Activated T-helper 1 cell treated with anti-CD3 and anti-CD28 coated beads, Interleukin-12 subunit alpha, Interleukin-12 subunit beta, Interleukin-2, Interleukin-4 antibody, amounts not matched to agents 30 ng/mL and 10 ng/mL and 1 ng/mL, durations not matched to agents 14 hours and 24 hours and 36 hours (primary cell): ENCODE data around the gene RHO. TPM values are rescaled to one million over a fixed set of nuclear protein-coding genes. Genes with fewer than 3 reads are reported as not detected.
"Not testable (repeated sequence)": the region's sequence is repeated elsewhere in the genome, so short reads cannot be mapped to it uniquely, and the experiment has no call there.

Experiments
- DNase-seq: peaks from one replicate; pipeline ENCODE4 v3.0.0; 2021; ENCODE audit warnings: low spot score
- H3K27ac Mint-ChIP-seq: one replicate; pipeline ENCODE4 v1.8.0; 2021; ENCODE audit warnings: mild to moderate bottlenecking, mixed read lengths
- H3K27me3 Mint-ChIP-seq: one replicate; pipeline ENCODE4 v1.8.0; 2022; ENCODE audit warnings: mild to moderate bottlenecking, moderate library complexity, mixed read lengths; ENCODE audit not compliant: insufficient read depth
- H3K36me3 Mint-ChIP-seq: one replicate; pipeline ENCODE4 v1.8.0; 2021; ENCODE audit warnings: low read depth, mixed read lengths
- H3K4me1 Mint-ChIP-seq: one replicate; pipeline ENCODE4 v1.8.0; 2021; ENCODE audit warnings: low read depth, mixed read lengths
- H3K4me3 Mint-ChIP-seq: one replicate; pipeline ENCODE4 v1.8.0; 2021; ENCODE audit warnings: mild to moderate bottlenecking, moderate library complexity, mixed read lengths
- H3K9me3 Mint-ChIP-seq: one replicate; pipeline ENCODE4 v1.8.0; 2021; ENCODE audit warnings: mixed read lengths
- intact Hi-C: fragments of 100-400 bp; cut with micrococcal nuclease; formaldehyde crosslinking; loops from one replicate; pipeline ENCODE4 v1.15.1; 2024
- total RNA-seq: library from RNA; stranded (reverse); gene quantifications from 2 replicates; pipeline ENCODE4 v1.2.3, GENCODE V29; 2022

The RHO gene
- total RNA-seq, 1 donor from 2014 or later, result not detected

DNA sequence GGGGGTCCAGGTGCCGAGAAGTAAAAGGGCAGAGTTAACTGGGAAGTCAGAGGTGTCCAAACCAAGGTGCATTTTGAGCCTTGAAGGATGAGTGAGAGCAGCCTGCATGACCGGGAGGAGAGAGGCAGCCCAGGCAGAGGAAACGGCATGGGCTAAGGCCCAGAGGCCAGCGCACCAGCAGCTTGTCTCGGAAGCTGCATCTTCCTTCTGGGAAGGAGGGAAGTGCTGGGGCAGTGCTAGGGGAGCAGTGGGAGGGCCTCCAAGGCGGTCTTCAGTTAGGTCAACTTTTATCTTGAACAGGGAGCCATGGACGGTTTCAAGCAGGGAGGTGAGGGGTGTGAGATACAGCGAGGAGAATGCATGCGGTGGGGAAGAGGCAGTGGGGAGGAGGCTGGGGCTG lies 15.6 kb downstream of the RHO start:
- DNase-seq, result no peak
- no peaks in the 10 kb centered on the region for H3K9me3 Mint-ChIP-seq
- H3K27ac Mint-ChIP-seq, result no peak overlapping the region
- no peaks in the 10 kb centered on the region for H3K36me3 Mint-ChIP-seq
- H3K4me1 Mint-ChIP-seq, result no peaks in the 10 kb centered on the region
- H3K4me3 Mint-ChIP-seq, result no peak overlapping the region
- intact Hi-C loops, result no loop called here
- peaks cover 2% of the 10 kb centered on the region for H3K27me3 Mint-ChIP-seq

DNA sequence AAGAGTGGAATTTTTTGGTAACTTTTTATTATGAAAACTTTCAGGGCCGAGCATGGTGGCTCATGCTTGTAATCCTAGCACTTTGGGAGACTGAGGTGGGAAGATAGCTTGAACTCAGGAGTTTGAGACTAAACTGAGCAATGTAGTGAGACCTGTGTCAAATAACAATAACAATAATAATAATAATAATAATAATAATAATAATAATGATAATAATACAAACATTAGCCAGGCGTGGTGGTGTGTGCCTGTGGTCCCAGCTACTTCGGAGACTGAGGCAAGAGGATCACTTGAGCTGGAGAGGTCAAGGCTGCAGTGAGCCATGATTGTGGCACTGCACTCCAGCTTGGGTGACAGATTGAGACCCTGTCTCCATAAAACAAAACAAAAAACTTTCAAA lies 17.5 kb downstream of the RHO start:
- H3K4me3 Mint-ChIP-seq, H3K36me3 Mint-ChIP-seq, H3K27me3 Mint-ChIP-seq, H3K27ac Mint-ChIP-seq, H3K4me1 Mint-ChIP-seq, DNase-seq, H3K9me3 Mint-ChIP-seq, intact Hi-C loops: not testable (repeated sequence)

DNA sequence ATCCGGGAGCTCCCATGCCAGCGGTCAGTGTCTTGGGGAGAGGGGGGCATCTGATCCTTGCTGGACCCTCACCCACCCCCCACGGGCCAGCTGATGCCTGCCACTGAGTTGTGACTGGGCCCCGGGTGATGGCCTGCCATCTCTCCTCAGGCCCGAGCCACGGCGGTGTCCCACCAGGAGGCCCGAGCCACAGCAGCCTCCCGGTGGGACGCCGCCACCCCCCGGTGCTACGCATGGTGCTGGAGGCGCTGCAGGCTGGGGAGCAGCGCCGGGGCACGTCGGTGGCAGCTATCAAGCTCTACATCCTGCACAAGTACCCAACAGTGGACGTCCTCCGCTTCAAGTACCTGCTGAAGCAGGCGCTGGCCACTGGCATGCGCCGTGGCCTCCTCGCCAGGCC lies 18.8 kb downstream of the RHO start:
- Mint-ChIP-seq H3K4me3 (no peak overlapping the region), H3K36me3 (no peaks in the 10 kb centered on the region), H3K9me3 (no peaks in the 10 kb centered on the region), H3K4me1 (no peaks in the 10 kb centered on the region), H3K27me3 (no peaks in the 10 kb centered on the region), H3K27ac (no peak overlapping the region)
- intact Hi-C loops, result no loop called here
- DNase-seq, result no peak

DNA sequence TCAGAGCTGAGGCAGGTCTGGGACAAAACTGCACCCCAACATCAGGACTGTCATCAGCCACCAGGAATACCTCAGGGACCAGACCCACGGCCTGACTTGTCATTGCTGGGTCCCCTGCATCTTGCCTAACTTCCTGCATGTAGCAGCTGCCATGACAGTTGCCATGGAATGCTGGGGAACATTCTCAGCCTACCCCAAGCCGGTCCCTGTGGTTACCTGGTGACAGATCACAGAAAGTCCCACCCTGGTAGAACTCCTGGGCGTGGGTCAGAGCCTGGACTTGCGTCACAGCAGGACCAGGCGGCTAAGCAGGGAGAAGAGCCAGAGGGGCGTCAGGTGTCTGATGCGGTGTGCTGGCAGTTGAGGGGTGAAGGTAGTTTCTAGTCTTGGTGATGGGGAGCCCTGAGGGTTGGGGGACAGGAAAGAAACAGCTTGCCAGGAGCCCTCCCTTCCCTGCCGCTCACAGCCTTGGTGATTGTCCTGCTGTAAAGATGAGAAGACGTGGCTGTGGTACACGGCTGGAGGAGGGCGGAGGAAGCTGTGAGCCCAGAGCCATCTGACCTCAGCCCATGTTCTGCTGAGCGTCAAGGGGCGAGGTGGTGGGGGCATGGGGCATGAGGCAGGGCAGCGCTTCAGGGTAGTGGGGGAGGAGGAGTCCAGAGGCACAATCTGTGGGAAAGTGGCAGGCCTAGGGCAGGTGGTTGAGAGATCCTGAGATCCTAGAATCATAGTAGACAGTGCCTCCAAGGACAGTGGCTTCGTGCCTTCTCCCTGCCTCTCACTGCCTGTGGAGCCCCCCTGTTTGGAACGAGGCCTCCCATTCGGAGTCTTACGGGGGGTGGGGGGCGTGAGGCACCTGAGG lies 19.9 kb downstream of the RHO start:
- Mint-ChIP-seq H3K9me3 (no peaks in the 10 kb centered on the region), H3K27ac (no peak overlapping the region), H3K4me1 (no peaks in the 10 kb centered on the region), H3K27me3 (peaks cover 1% of the 10 kb centered on the region), H3K36me3 (no peaks in the 10 kb centered on the region), H3K4me3 (no peak overlapping the region)
- intact Hi-C loops, result no loop called here
- DNase-seq, result no peak

DNA sequence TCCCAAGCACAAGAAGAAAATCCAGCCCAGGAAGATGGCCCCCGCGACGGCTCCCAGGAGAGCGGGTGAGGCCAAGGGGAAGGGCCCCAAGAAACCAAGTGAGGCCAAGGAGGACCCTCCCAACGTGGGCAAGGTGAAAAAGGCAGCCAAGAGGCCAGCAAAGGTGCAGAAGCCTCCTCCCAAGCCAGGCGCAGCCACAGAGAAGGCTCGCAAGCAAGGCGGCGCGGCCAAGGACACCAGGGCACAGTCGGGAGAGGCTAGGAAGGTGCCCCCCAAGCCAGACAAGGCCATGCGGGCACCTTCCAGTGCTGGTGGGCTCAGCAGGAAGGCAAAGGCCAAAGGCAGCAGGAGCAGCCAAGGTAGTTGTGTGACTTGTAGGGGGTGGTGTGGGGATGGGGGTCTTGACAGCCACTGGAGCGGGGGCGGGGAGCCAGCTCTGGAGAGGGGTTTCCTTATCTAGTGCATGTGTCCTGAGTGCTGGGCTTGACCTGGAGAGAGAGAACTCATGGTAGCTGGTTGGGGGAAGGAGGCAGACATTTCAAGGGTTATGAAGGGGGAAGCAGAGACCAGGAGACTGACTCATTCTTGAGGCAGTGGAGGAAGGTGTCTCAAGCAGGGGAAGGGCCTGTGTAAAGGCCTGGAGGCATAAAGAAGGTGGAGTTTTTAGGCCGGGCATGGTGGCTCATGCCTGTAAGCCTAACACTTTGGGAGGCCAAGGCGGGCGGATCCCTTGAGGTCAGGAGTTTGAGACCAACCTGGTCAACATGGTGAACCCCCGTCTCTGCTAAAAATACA lies 20.8 kb downstream of the RHO start:
- no peaks in the 10 kb centered on the region for H3K36me3 Mint-ChIP-seq
- no peak overlapping the region for H3K27ac Mint-ChIP-seq
- intact Hi-C loops, result no loop called here
- H3K4me3 Mint-ChIP-seq, result no peak overlapping the region
- H3K9me3 Mint-ChIP-seq, result no peaks in the 10 kb centered on the region
- no peaks in the 10 kb centered on the region for H3K4me1 Mint-ChIP-seq
- no peak for DNase-seq
- peaks cover 4% of the 10 kb centered on the region for H3K27me3 Mint-ChIP-seq

DNA sequence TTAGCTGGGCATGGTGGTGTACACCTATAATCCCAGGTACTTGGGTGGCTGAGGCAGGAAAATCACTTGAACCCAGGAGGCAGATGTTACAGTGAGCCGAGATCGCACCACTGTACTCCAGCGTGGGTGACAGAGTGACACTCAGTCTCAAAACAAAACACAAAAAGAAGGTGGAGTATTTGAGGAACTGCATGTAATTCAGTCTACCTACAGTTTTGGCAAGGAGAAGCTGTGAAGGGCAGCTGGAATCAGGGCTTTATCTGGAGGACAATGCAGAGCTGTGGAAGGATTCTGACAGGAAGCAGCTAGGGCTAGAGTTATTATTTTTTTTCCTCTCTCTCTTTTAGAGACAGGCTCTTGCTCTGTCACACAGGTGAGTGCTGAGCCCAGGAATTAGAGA lies 21.4 kb downstream of the RHO start:
- Mint-ChIP-seq H3K27me3 (peaks cover 10% of the 10 kb centered on the region), H3K36me3 (no peaks in the 10 kb centered on the region), H3K4me3 (no peak overlapping the region), H3K9me3 (no peaks in the 10 kb centered on the region), H3K4me1 (no peaks in the 10 kb centered on the region), H3K27ac (no peak overlapping the region)
- no peak for DNase-seq
- intact Hi-C loops, result no loop called here

DNA sequence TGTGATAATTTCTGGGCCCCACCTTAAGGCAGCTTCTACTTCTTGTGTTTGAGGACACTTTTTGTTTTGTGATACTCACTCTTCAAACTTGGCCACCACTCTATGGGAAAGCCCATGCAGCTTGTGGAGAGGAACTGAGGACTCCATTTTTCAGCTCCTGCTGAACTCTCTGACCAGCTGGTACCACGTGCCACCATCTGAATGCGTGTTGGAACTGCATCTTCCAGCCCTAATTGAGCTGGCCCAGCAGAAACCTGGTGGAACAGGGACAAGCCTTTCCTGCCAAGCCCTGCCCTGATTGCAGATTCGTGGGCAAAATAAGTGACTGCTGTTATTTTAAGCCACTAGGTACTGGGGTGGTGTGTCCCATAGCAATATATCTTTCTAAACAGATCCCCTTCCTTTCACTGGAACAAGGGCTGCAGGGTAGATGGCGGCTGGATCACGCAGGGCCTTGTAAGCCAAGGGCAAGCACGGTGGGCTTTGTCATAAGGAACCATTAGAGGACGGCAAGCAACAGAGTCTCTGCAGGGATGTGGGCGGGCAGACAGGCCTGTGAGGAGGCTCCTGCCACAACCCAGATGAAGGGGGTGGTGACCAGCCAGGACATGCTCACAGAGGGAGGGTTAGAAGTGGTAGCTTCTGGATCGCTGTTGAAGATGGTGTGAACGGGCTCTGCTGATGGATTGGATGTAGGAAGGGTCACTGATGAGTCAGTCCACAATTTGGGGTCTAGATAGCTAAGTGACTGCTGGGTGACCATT lies 24.0 kb downstream of the RHO start:
- no peak overlapping the region for H3K27ac Mint-ChIP-seq
- H3K27me3 Mint-ChIP-seq, result peaks cover 16% of the 10 kb centered on the region
- no peaks in the 10 kb centered on the region for H3K4me1 Mint-ChIP-seq
- no peak overlapping the region for H3K4me3 Mint-ChIP-seq
- intact Hi-C loops, result no loop called here
- H3K9me3 Mint-ChIP-seq, result no peaks in the 10 kb centered on the region
- H3K36me3 Mint-ChIP-seq, result no peaks in the 10 kb centered on the region
- DNase-seq, result no peak

DNA sequence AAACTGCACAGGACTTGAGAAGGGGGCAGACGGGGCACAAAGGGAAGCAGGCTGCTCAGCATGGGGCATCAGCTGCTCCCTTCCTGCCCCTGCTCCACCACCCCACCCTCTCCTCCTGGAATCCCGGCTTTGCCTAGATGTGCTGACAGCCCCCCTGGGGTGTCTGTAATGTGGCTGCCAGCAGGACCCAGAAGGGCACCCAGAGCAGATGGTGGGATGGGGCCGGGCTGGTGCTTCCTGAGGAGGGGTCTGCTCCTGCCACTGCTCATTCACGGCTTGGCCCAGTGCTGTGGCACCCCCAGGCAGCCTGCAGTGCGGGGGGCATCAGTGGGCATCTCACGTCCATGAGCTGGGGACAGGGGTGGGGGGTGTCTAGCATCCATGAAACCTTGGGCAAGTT lies 24.7 kb downstream of the RHO start:
- Mint-ChIP-seq H3K36me3 (no peaks in the 10 kb centered on the region), H3K27ac (no peak overlapping the region), H3K27me3 (peaks cover 16% of the 10 kb centered on the region), H3K4me3 (no peak overlapping the region), H3K4me1 (no peaks in the 10 kb centered on the region), H3K9me3 (no peaks in the 10 kb centered on the region)
- intact Hi-C loops, result no loop called here
- DNase-seq, result no peak

DNA sequence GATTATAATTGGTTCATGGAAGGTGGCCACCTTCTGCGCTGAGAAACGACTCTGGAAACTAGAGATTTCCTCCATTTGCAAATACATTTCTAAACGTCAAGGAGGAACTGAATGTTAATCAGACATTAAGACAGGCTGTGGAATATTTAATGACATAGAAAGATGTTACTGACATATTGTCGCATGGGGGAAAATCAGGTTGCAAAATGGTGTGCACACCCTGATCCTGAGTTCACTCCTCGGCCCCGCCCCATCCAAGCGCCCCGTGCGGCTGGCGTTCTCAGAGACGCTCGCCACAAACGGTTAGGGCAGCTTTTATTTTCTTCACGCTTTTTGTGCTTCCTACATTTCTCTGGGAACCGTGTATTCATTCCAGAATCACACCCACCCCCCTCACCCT lies 25.3 kb downstream of the RHO start:
- Mint-ChIP-seq H3K4me1 (no peaks in the 10 kb centered on the region), H3K27ac (no peak overlapping the region), H3K9me3 (no peaks in the 10 kb centered on the region), H3K4me3 (no peak overlapping the region), H3K27me3 (peaks cover 16% of the 10 kb centered on the region), H3K36me3 (no peaks in the 10 kb centered on the region)
- intact Hi-C loops, result no loop called here
- no peak for DNase-seq

DNA sequence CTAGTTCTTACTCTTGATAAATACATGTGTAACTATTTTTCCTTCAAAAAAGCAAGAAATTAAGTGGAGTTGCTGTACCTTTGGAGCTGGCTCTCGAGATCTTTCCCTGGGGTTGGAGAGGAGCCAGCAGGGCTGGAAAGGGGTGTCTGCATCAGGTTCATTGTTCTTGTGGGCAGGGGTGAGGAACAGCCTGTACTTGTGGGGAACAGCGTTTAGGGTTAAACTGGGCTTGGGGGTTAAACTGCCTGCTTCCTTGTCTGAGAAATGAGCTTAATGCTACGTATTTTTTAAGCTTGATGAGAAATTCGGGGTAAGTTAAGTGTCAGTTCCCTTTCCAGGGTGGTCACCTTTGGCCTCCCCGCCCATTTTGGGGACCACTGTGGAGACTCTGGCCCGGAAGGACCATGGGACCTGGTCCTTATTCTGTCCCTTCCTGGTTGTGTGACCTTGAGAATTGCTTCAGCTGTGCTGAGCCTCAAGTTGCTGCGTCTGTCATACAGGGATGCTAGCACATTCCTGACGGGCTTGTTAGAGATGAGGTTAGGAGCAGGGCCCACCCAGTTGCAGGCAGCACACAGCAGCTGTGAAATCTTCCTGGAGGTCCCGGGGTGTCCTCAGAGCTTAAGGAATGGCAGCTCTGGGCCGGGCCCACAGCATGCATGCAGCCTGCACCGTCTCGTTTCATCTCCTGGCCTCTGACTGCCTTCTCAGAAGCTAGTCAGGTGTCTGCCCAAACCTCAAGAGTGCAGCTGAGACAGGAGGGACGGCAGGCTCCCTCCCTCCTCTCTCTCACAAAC lies 26.1 kb downstream of the RHO start:
- no peaks in the 10 kb centered on the region for H3K4me1 Mint-ChIP-seq
- H3K27ac Mint-ChIP-seq, result no peak overlapping the region
- peaks cover 16% of the 10 kb centered on the region for H3K27me3 Mint-ChIP-seq
- H3K9me3 Mint-ChIP-seq, result no peaks in the 10 kb centered on the region
- DNase-seq, result no peak
- intact Hi-C loops, result no loop called here
- no peaks in the 10 kb centered on the region for H3K36me3 Mint-ChIP-seq
- no peak overlapping the region for H3K4me3 Mint-ChIP-seq

DNA sequence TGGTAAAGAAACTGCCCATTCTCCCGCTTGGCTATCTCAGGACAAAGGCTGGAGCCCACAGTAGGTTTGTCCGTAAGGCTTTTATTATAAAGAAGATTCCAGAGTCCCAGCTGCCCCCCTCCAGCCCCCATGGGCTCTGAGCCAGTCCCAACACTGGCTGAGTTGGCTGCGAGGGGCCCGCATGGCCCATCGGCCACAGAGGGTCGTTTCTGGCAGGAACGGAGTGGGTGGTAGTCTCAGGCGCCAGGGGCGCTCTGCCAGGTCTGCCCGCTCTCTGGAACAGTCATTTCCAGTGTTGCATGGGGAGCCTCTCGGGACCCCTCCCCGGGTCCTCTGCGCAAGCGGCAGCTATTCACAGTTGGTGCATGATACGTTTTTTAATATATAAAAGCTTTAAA lies 26.7 kb downstream of the RHO start:
- Mint-ChIP-seq H3K27me3 (peaks cover 16% of the 10 kb centered on the region), H3K27ac (no peak overlapping the region), H3K4me3 (no peak overlapping the region), H3K9me3 (no peaks in the 10 kb centered on the region), H3K36me3 (no peaks in the 10 kb centered on the region), H3K4me1 (no peaks in the 10 kb centered on the region)
- intact Hi-C loops, result no loop called here
- DNase-seq, result no peak

DNA sequence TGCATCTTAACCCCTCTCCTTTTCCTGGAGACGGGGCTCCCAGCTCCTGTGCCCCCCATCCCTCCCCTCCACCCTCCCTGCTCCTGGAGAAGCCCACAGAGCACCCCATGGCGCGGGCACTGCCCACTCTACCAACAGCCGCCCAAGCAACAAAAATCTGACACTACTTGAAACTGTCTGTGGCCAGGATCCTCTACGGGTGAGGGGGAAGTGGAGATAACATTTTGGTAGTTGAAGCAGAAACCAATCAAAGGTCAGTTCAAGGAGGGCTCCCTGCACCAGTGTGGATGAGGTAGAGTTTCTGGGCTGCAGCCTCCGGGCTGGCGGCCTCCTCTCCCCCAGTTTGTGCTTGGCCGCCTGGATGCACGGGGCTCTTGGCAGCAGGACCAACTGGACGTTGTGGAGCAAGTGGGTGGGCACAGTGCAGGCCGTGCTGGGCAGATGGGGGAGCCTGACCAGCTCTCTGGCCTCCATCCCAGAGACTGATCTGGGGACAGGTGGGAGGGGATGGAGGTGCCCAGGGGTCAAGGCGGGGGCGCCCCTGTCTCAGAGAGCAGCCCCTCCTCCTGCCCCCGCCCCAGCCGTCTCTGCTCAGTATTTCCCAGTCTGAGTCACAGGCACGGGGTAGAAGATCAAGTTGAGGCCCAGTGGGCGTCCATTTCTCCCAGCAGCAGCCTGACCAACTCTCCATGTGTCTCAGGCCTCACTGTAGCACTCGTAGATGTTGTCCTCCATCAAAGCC lies 27.3 kb downstream of the RHO start:
- DNase-seq, result no peak
- Mint-ChIP-seq H3K36me3 (no peaks in the 10 kb centered on the region), H3K4me1 (no peaks in the 10 kb centered on the region), H3K27ac (no peak overlapping the region), H3K4me3 (no peak overlapping the region), H3K9me3 (no peaks in the 10 kb centered on the region), H3K27me3 (peaks cover 16% of the 10 kb centered on the region)
- intact Hi-C loops, result no loop called here
